NCI-H128 (cell line): ENCODE results near the gene ARID5A.

Source experiments
- DNase-seq: peaks from one replicate; lab custom pipeline; 2025; ENCODE audit not compliant: unreplicated experiment; lab: John Stamatoyannopoulos, UW

The ARID5A gene

GRCh38 chr2:96526615-96527285 lies 9.8 kb upstream of the ARID5A start:
- no peak for DNase-seq

GRCh38 chr2:96527286-96528005 lies 9.1 kb upstream of the ARID5A start:
- no peak for DNase-seq

- no peak for DNase-seq
Observed at GRCh38 chr2:96528006-96528699, 8.4 kb upstream of the ARID5A start.

GRCh38 chr2:96528700-96529375 lies 7.7 kb upstream of the ARID5A start:
- no peak for DNase-seq

GRCh38 chr2:96529376-96530143 lies 7.0 kb upstream of the ARID5A start:
- DNase-seq: no peak

- DNase-seq: no peak
Observed at GRCh38 chr2:96530144-96530430, 6.5 kb upstream of the ARID5A start.

DNA sequence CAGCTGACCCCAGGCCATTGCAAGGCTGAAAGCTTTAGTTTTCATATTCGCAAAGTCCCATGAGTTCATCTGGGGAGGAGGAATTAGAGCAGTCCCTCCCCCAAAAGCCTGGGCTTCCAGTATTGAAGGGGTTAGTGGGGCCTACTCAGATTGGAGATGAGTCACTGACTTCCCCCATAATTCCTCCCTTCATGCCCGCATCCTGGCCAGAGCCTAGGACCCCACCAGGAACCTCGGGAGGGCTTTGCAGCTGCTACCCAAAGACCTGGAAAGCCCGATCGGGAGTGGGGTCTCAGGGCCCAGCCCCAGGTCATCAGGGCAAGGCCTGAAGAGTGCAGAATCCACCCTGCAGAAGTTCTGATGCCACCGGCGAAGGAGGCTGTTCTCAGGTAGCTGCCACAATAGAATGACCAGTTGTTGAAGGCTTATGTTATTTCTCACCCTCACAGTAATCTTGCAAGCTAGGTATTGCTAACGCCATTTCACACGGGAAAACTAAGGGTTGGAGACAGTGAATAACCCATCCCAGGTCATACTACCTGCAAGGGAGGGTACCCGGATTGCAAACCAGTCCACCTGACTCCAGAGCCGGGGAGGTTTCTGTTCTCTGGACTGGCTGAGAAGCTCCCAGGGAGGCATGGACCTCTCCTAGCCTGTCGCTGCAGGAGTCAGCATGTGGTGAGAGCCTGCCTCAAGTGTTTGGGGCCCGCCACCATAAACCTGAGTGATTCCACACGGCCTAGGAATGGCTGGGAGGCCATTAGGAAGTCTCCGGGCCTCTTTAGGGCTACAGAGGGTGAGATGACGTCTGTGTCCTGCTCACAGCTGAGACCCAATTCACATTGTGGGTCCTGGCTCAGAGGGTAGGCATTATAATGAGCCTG lies 5.8 kb upstream of the ARID5A start:
- DNase-seq: no peak

- no peak for DNase-seq
Observed at GRCh38 chr2:96531366-96531765, 5.2 kb upstream of the ARID5A start.

DNA sequence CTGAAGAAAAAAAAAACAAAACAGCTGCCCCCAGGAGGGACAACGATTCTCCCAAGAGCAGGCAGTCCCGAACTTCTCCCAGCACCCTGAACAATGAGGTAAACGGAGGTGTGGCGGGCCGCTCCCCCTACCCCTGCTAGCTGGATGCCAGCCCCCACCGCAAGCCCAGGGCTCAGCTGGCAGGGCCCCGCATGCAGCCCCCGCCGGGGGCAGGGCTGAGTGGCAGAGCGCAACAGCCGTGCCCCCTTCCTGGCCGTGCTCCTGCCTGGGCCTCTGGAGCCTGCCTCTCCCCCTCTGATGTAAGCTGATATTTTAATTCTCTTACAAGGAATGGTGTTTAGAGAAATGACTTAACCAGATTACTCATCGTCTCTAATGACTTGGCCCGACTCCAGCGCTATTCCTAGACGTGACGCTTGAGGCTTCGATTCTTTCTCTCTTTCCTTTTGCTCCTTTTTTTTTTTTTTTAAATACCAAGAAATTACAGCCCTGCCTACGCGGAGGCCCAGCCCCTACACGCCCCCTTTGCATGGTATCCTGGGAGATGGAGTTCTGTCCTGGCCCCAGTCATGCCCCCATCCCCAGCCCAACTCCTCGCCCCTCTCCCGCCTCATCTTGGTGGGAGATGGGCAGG lies 4.6 kb upstream of the ARID5A start:
- DNase-seq: peak; percentile 71

GRCh38 chr2:96532641-96533291 lies 3.8 kb upstream of the ARID5A start:
- DNase-seq: no peak

DNA sequence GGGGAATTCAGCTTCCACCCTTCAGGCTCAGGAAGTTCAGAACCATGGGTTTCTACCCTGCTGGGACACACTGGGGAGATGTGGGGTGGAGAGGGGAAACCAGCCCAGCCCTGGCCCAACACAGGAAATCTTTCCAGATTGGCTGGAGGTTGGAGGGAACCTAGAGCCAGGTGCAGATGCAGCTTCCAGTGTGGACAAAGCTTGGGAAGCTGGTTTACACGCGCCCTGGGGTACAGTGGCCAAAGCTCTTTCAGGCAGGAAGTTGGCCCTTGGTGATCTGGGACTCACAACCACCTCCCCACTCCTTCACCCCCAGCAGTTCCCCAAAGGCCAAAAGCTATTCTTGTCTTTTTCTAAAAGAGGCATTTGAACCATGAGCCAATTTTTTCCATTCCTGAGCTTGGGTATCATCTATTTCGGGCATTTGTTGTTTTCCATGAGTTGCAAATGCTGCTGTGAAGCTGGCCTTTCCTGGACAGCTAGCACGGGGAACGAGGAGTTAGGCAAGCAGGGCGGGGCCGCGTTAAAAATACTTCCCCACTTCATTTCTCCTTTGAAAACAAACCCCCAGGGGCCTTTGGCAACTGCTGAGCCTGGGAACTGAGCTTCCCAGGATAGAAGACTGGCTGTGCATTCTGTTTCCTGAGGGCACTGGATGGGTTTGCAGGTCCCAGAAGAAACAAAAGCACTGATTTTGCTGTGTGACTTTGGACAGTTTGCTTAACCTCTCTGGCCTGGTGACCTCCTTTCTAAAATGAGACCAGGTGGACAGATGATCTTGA lies 3.1 kb upstream of the ARID5A start:
- no peak for DNase-seq

DNA sequence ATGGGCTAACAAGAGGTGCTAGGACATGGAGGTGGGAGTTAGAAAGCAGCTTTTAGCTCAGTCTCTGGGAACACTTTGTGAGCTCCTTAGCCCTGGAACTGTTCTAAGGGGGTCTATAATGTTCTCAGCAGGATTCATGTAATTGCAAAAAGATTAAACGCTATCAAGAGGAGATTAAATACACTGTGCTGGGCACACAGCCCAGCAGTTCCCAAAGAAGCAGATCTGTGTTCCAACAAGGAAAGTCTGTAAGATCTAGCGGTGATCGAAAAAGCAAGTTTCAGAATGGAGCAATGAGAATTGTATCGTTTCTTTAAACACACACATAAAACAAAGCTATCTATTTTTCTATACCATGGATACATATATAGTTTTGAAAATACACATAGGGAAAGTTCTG lies 2.4 kb upstream of the ARID5A start:
- no peak for DNase-seq

DNA sequence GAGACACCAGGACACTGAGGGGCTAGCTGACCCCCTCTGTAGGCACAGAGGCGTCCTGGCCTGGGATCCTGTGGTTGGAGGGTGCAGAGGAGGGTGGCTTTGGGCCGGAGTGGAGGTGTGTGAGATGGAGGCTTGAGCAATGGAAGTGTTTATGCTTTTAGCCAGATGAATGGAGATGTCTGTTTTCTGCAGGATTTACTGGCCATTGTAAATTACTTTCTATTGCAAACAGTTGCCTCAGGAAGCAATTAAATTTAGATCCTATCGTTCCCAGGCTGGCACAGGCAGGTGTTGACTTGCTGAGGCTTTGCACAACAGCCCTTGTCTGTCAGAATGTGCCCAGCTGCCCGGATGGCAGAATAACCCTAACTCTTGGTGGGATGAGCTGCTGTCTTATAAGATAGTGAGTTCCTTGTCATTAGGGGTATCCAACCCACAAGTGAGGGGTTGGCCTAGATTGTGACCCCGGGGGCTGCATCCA lies 1.8 kb upstream of the ARID5A start:
- no peak for DNase-seq

GRCh38 chr2:96535331-96535730 lies 1.2 kb upstream of the ARID5A start:
- DNase-seq: no peak

- DNase-seq: no peak
Observed at GRCh38 chr2:96537066-96537733, 648 bp downstream of the ARID5A start.

DNA sequence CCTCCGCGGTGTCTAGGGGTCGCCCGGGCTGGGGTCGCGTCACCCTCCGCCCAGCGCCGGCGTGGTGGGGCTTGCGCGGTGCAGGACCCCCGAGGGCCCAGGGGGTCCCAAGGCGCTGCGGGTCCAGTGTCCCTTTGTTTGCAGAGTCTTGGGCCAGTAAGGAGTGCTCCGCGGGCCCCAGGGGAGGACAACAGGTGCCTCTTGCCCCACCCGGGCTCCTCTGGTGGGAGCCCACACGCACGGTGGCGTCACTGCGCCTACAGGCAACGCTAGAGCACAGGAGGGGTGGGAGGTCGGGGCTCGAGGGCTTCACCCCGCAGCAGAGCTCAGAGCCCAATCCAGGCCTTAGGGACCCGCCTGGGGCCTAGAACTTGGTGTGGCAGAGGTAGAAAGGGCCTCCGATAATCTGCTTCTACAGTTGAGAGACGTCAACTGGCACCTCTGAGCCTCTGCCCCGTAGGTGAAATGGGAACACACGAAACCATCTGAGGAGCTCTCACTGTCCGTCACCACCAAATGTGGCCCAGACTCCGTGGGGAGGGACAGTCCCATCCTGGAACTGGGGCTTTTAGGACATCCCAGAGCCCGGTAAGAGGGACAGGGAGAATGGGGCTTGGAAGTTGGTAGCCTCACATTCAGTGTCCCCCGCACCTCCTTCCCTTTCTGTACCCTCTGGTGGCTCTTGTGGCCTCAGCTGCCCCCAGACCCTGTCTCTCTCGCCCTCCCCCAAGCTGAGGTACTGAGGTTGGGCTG lies 1.4 kb downstream of the ARID5A start:
- no peak for DNase-seq
